Measurements from ENCODE around the gene TC2N.
"Not testable (repeated sequence)": the region's sequence is repeated elsewhere in the genome, so short reads cannot be mapped to it uniquely, and the experiment has no call there.

The TC2N gene

GRCh38 chr14:91875525-91876286 lies 8.4 kb upstream of the TC2N start:
- TF ChIP-seq CTCF (IDR thresholded peaks at IDR 0.05; ENCODE audit: low read depth, low read length), result no peak
- H3K4me3 ChIP-seq (ENCODE audit: low read depth, low read length), result no peak overlapping the region

- no peak for TF ChIP-seq CTCF (IDR thresholded peaks at IDR 0.05; ENCODE audit: low read depth, low read length)
- H3K4me3 ChIP-seq (ENCODE audit: low read depth, low read length), result no peak overlapping the region
Observed at GRCh38 chr14:91873471-91874415, 6.4 kb upstream of the TC2N start.

GRCh38 chr14:91872517-91873470 lies 5.5 kb upstream of the TC2N start:
- TF ChIP-seq CTCF (IDR thresholded peaks at IDR 0.05; ENCODE audit: low read depth, low read length), result no peak
- no peak overlapping the region for H3K4me3 ChIP-seq (ENCODE audit: low read depth, low read length)

GRCh38 chr14:91872011-91872501 lies 4.7 kb upstream of the TC2N start:
- TF ChIP-seq CTCF (IDR thresholded peaks at IDR 0.05; ENCODE audit: low read depth, low read length), result no peak
- no peak overlapping the region for H3K4me3 ChIP-seq (ENCODE audit: low read depth, low read length)

- H3K4me3 ChIP-seq (ENCODE audit: low read depth, low read length), result not testable (repeated sequence)
Observed at GRCh38 chr14:91871401-91871800, 4.1 kb upstream of the TC2N start.

- no peak for TF ChIP-seq CTCF (IDR thresholded peaks at IDR 0.05; ENCODE audit: low read depth, low read length)
- H3K4me3 ChIP-seq (ENCODE audit: low read depth, low read length), result no peak overlapping the region
Observed at GRCh38 chr14:91870890-91871289, 3.6 kb upstream of the TC2N start.

- TF ChIP-seq CTCF (IDR thresholded peaks at IDR 0.05; ENCODE audit: low read depth, low read length), result no peak
- no peak overlapping the region for H3K4me3 ChIP-seq (ENCODE audit: low read depth, low read length)
Observed at GRCh38 chr14:91870001-91870400, 2.7 kb upstream of the TC2N start.

Measured in WI38 (cell line).